GM23248 (cell line): ENCODE results near the gene SLC5A6. TPM values are rescaled to one million over a fixed set of nuclear protein-coding genes. Genes with fewer than 3 reads are reported as not detected.

Experiments used
- DNase-seq: peaks from one replicate; pipeline ENCODE4 v3.0.0-alpha.2; 2015
- H2AFZ ChIP-seq: fragments of 200-600 bp; sonication (generic); 2 replicates; pipeline ENCODE4 v1.6.1; 2016; ENCODE audit warnings: antibody characterized with exemption
- H3F3A ChIP-seq: fragments of 200-600 bp; sonication (generic); 2 replicates; pipeline ENCODE4 v1.6.1; 2016; ENCODE audit warnings: mild to moderate bottlenecking, antibody characterized with exemption, mixed run types; ENCODE audit not compliant: insufficient read depth
- H3K27ac ChIP-seq: fragments of 200-600 bp; sonication (generic); 2 replicates; pipeline ENCODE4 v1.5.1; 2016; ENCODE audit warnings: mild to moderate bottlenecking
- H3K27me3 ChIP-seq: fragments of 200-600 bp; sonication (generic); replicated peaks from 2 replicates; pipeline ENCODE4 v1.6.1; 2016; ENCODE audit warnings: mild to moderate bottlenecking; ENCODE audit not compliant: insufficient read depth
- H3K36me3 ChIP-seq: fragments of 200-600 bp; sonication (generic); 2 replicates; pipeline ENCODE4 v1.6.1; 2016; ENCODE audit warnings: low read depth, mild to moderate bottlenecking
- H3K4me1 ChIP-seq: fragments of 200-600 bp; sonication (generic); 2 replicates; pipeline ENCODE4 v1.6.1; 2016; ENCODE audit warnings: mild to moderate bottlenecking; ENCODE audit not compliant: insufficient read depth
- H3K4me2 ChIP-seq: fragments of 200-600 bp; sonication (generic); one replicate; pipeline ENCODE4 v1.6.1; 2016; ENCODE audit warnings: mild to moderate bottlenecking; ENCODE audit not compliant: unreplicated experiment
- H3K4me3 ChIP-seq: fragments of 200-600 bp; sonication (generic); 2 replicates; pipeline ENCODE4 v1.5.1; 2016; ENCODE audit warnings: mild to moderate bottlenecking
- H3K79me2 ChIP-seq: fragments of 200-600 bp; sonication (generic); 2 replicates; pipeline ENCODE4 v1.6.1; 2016; ENCODE audit warnings: mild to moderate bottlenecking; ENCODE audit not compliant: insufficient read depth
- H3K9ac ChIP-seq: fragments of 200-600 bp; sonication (generic); 2 replicates; pipeline ENCODE4 v1.6.1; 2016; ENCODE audit warnings: mild to moderate bottlenecking
- H3K9me2 ChIP-seq: fragments of 200-600 bp; sonication (generic); 2 replicates; pipeline ENCODE4 v1.6.1; 2016; ENCODE audit warnings: mixed run types, mild to moderate bottlenecking, moderate library complexity; ENCODE audit not compliant: insufficient read depth
- H3K9me3 ChIP-seq: fragments of 200-600 bp; sonication (generic); one replicate; pipeline ENCODE4 v1.6.1; 2017; ENCODE audit warnings: low read depth
- H4K20me1 ChIP-seq: fragments of 200-600 bp; sonication (generic); 2 replicates; pipeline ENCODE4 v1.6.0; 2016; ENCODE audit not compliant: insufficient read depth
- EZH2 ChIP-seq: fragments of 200-600 bp; sonication (generic); IDR thresholded peaks from 2 replicates; pipeline ENCODE4 v1.6.1; 2018; ENCODE audit warnings: antibody characterized with exemption, mild to moderate bottlenecking; ENCODE audit not compliant: insufficient read depth, poor library complexity, severe bottlenecking
- EZH2phosphoT487 ChIP-seq: fragments of 200-600 bp; sonication (generic); IDR thresholded peaks from 2 replicates; pipeline ENCODE4 v1.6.1; 2018; ENCODE audit warnings: antibody characterized with exemption, moderate library complexity, mild to moderate bottlenecking, low read depth; ENCODE audit not compliant: insufficient read depth
- WGBS, 2 experiments: methylation state at CpG; one replicate each; pipeline ENCODE4 v1.1.6; 2015 to 2017; ENCODE audit warnings: low lambda C conversion rate in 2 of 2, low coverage in 1 of 2; ENCODE audit errors: missing lambda C conversion rate in 2 of 2; 5-methylcytosine and 5-hydroxymethylcytosine counted together
- in situ Hi-C: fragments of 300-500 bp; cut with MboI; formaldehyde crosslinking; loops from 2 replicates; pipeline ENCODE4 v1.15.0; 2020
- polyA plus RNA-seq: library from polyadenylated mRNA; unstranded; fragments of >200 nt; fragmentation: Nextera tagmentation; extraction: Ambion mirVana; gene quantifications from 2 replicates; pipeline ENCODE4 v1.2.1, GENCODE V29; 2016
- total RNA-seq: library from RNA; depleted of rRNA; stranded (reverse); fragments of >200 nt; shearing (Covaris generic); gene quantifications from 2 replicates; pipeline ENCODE4 v1.2.3, GENCODE V29; 2014

The SLC5A6 gene
- total and polyA plus RNA-seq, 2 experiments from 2014 or later, result 9.4 to 13.5 TPM

DNA sequence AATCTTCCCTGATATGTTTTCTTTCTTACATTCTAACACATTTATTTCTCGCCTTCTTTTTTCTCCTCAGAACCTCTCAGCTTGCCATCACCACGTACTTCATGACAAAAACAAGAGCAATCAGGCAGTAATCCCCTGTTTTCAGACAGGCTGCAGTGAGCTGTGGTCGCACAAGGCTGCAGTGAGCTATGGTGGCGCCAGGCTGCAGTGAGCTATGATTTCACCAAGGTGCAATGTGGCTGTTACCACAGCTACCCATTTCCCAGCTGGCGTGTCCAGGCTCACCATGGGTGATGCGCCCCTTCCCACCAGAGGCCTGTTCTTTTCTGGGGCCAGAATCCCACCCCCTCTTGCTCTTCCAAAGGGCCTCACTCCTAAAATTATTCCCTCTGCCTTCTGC lies 37.4 kb downstream of the SLC5A6 start:
- 63 to 70% methylated on average over 6 of the region's 6 CpGs for WGBS, 2 experiments
- H3K9me3 ChIP-seq, result no peaks in the 10 kb centered on the region
- H3K4me3 ChIP-seq, result no peak overlapping the region
- H3K9ac ChIP-seq, result no peak overlapping the region
- no peak overlapping the region for H3K27ac ChIP-seq
- H3K9me2 ChIP-seq, result no peaks in the 10 kb centered on the region
- no peaks in the 10 kb centered on the region for H3F3A ChIP-seq
- peak; percentile 19 for DNase-seq
- H4K20me1 ChIP-seq, result no peaks in the 10 kb centered on the region
- H3K4me1 ChIP-seq, result no peaks in the 10 kb centered on the region
- H3K79me2 ChIP-seq, result no peaks in the 10 kb centered on the region
- in situ Hi-C loops, result no loop called here
- no peak overlapping the region for H3K4me2 ChIP-seq
- H3K27me3 ChIP-seq, result peaks cover 56% of the 10 kb centered on the region
- H3K36me3 ChIP-seq, result no peaks in the 10 kb centered on the region
- no peak overlapping the region for H2AFZ ChIP-seq
- TF ChIP-seq EZH2 (no peak), EZH2phosphoT487 (no peak)

DNA sequence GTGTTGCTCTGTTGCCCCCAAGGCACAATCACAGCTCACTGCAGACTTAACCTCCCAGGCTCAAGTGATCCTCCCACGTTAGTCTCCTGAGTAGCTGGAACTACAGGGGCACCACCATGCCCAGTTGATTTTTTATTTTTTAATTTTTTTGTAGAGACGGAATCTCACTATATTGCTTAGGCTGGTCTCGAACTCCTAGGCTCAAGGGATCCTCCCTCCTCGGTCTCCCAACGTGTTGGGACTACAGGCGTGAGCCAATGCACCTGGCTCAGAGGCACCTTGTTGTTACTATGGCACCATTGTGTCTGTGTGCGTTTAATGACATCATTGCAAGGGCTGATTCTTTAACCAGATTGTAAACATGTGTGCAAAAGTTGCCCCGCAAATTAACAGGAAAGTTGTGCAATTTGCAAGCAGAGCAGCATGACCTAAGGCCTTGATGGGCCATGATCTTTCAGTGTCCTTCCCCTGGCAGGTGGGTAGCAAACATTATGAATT lies 40.7 kb downstream of the SLC5A6 start:
- Histone ChIP-seq H3K9me3 (no peaks in the 10 kb centered on the region), H3K9me2 (no peaks in the 10 kb centered on the region), H3F3A (no peaks in the 10 kb centered on the region), H4K20me1 (no peaks in the 10 kb centered on the region), H3K36me3 (no peaks in the 10 kb centered on the region), H3K9ac (no peak overlapping the region), H3K4me1 (no peaks in the 10 kb centered on the region), H3K27me3 (peaks cover 51% of the 10 kb centered on the region), H2AFZ (no peak overlapping the region), H3K27ac (no peak overlapping the region), H3K79me2 (no peaks in the 10 kb centered on the region), H3K4me2 (no peak overlapping the region), H3K4me3 (no peak overlapping the region)
- in situ Hi-C loops, result no loop called here
- DNase-seq, result peak; percentile 19
- 44% methylated on average over 8 of the region's 8 CpGs for WGBS, 2 experiments
- no peak for TF ChIP-seq EZH2
- no peak for TF ChIP-seq EZH2phosphoT487

GRCh38 chr2:27170581-27171337 lies 41.3 kb downstream of the SLC5A6 start:
- no peak for DNase-seq
- H3K36me3 ChIP-seq, result no peaks in the 10 kb centered on the region
- 77 to 89% methylated on average over 6 of the region's 6 CpGs for WGBS, 2 experiments
- in situ Hi-C loops, result no loop called here
- H4K20me1 ChIP-seq, result no peaks in the 10 kb centered on the region
- no peaks in the 10 kb centered on the region for H3K79me2 ChIP-seq
- no peak overlapping the region for H3K4me3 ChIP-seq
- no peak overlapping the region for H2AFZ ChIP-seq
- H3K4me1 ChIP-seq, result no peaks in the 10 kb centered on the region
- H3K9me2 ChIP-seq, result no peaks in the 10 kb centered on the region
- no peak overlapping the region for H3K27ac ChIP-seq
- H3K9ac ChIP-seq, result no peak overlapping the region
- peaks cover 48% of the 10 kb centered on the region for H3K27me3 ChIP-seq
- TF ChIP-seq EZH2phosphoT487, result no peak
- TF ChIP-seq EZH2, result no peak
- no peaks in the 10 kb centered on the region for H3F3A ChIP-seq
- no peaks in the 10 kb centered on the region for H3K9me3 ChIP-seq
- H3K4me2 ChIP-seq, result no peak overlapping the region

- in situ Hi-C loops, result no loop called here
- Histone ChIP-seq H3K4me1 (no peaks in the 10 kb centered on the region), H4K20me1 (no peaks in the 10 kb centered on the region), H3K9me3 (no peaks in the 10 kb centered on the region), H3K36me3 (no peaks in the 10 kb centered on the region), H3K4me2 (no peak overlapping the region), H3K4me3 (no peak overlapping the region), H3F3A (no peaks in the 10 kb centered on the region), H3K79me2 (no peaks in the 10 kb centered on the region), H2AFZ (no peak overlapping the region), H3K27me3 (peaks cover 3% of the 10 kb centered on the region; the same call in 1 of the 2 replicates), H3K27ac (no peak overlapping the region), H3K9ac (no peak overlapping the region), H3K9me2 (no peaks in the 10 kb centered on the region)
- TF ChIP-seq EZH2phosphoT487, result no peak
- no peak for TF ChIP-seq EZH2
- WGBS, 2 experiments, result 65 to 71% methylated on average over 8 of the region's 8 CpGs
- DNase-seq, result no peak
Observed at GRCh38 chr2:27164960-27165763, 46.9 kb downstream of the SLC5A6 start.
